ENCODE measurements around the gene THSD1. TPM values are rescaled to one million over a fixed set of nuclear protein-coding genes. Genes with fewer than 3 reads are reported as not detected.

THSD1 gene
- total and polyA plus RNA-seq, 4 donors, result 7.0 to 39.6 (median 10.4) TPM

DNA sequence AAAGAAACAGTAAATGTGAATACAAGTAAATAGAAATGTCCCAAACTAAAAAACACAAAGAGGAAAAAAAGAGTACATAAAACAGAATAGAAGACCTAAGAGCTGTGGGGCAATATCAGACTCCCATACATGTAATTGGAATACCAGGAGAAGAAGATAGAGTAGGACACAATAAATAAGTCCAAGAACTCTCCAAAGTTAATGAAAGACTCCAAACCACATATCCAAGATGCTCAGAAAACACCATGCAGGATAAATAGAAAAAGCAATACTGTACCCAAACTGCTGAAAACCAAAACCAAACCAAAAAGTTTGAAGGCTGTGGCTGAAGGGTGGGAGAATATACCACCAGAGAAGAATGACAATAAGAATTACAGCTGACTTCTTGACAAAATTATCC is 18.3 kb downstream of the THSD1 start:
- H3K4me3 ChIP-seq, result no peak overlapping the region
- H3K9me3 ChIP-seq (ENCODE audit: control insufficient read depth in 4 of 4, insufficient read depth in 3 of 4, low read length in 3 of 4), result no peaks in the 10 kb centered on the region
- ATAC-seq (ENCODE audit: insufficient read depth, low FRiP score) (no peak), DNase-seq (no peak)
- peaks cover 0 to 3% (median 0%) of the 10 kb centered on the region in 5 donors for H3K4me1 ChIP-seq (ENCODE audit: control insufficient read depth in 5 of 5, insufficient read depth in 5 of 5, low read length in 5 of 5)
- H3K27me3 ChIP-seq (ENCODE audit: control insufficient read depth in 3 of 3, insufficient read depth in 3 of 3, low read length in 2 of 3), result no peaks in the 10 kb centered on the region
- H3K9ac ChIP-seq (ENCODE audit: insufficient read depth in 1 of 2, low read length in 2 of 2), result no peak overlapping the region
- TF ChIP-seq, protein P1, sequence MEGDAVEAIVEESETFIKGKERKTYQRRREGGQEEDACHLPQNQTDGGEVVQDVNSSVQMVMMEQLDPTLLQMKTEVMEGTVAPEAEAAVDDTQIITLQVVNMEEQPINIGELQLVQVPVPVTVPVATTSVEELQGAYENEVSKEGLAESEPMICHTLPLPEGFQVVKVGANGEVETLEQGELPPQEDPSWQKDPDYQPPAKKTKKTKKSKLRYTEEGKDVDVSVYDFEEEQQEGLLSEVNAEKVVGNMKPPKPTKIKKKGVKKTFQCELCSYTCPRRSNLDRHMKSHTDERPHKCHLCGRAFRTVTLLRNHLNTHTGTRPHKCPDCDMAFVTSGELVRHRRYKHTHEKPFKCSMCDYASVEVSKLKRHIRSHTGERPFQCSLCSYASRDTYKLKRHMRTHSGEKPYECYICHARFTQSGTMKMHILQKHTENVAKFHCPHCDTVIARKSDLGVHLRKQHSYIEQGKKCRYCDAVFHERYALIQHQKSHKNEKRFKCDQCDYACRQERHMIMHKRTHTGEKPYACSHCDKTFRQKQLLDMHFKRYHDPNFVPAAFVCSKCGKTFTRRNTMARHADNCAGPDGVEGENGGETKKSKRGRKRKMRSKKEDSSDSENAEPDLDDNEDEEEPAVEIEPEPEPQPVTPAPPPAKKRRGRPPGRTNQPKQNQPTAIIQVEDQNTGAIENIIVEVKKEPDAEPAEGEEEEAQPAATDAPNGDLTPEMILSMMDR (IDR thresholded peaks at IDR 0.05; ENCODE audit: control extremely low read depth, extremely low read depth), result no peak
- H3K36me3 ChIP-seq (ENCODE audit: control insufficient read depth in 4 of 4, insufficient read depth in 4 of 4, low read length in 4 of 4), result peaks cover 0 to 8% (median 1%) of the 10 kb centered on the region in 4 donors
- H3K27ac ChIP-seq (ENCODE audit: low read depth in 1 of 2, low read length in 1 of 2), result no peak overlapping the region

DNA sequence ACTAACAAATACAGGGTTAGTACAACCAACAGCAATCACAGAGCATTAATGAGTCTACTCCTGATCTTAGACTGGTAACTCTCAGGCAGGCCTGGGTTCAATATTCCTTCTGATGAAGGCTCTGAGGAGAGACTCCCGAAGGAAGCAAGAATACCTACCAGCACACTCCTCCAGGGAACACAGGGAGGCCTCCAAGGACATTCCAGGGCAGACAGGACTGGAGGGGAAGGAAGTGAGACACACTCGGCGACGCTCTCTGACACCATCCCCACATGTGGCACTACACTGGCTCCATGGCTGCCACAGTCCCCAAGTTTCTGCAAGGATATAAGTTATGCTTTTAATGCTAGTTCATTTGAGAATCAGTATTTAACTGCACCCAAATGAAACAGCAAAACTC is 20.1 kb downstream of the THSD1 start:
- Histone ChIP-seq H3K4me3 (no peak overlapping the region), H3K9me3 (ENCODE audit: control insufficient read depth in 4 of 4, insufficient read depth in 3 of 4, low read length in 3 of 4) (no peaks in the 10 kb centered on the region), H3K27ac (ENCODE audit: low read depth in 1 of 2, low read length in 1 of 2) (no peak overlapping the region), H3K4me1 (ENCODE audit: control insufficient read depth in 5 of 5, insufficient read depth in 5 of 5, low read length in 5 of 5) (peaks cover 0 to 3% (median 0%) of the 10 kb centered on the region in 5 donors), H3K36me3 (ENCODE audit: control insufficient read depth in 4 of 4, insufficient read depth in 4 of 4, low read length in 4 of 4) (peaks cover 0 to 8% (median 1%) of the 10 kb centered on the region in 4 donors), H3K27me3 (ENCODE audit: control insufficient read depth in 3 of 3, insufficient read depth in 3 of 3, low read length in 2 of 3) (no peaks in the 10 kb centered on the region), H3K9ac (ENCODE audit: insufficient read depth in 1 of 2, low read length in 2 of 2) (no peak overlapping the region)
- 68 to 71% methylated on average over 4 of the region's 4 CpGs for WGBS, 2 donors
- no peak for ATAC-seq (ENCODE audit: insufficient read depth, low FRiP score)
- no peak for DNase-seq
- TF ChIP-seq, protein P1 (IDR thresholded peaks at IDR 0.05; ENCODE audit: control extremely low read depth, extremely low read depth), result no peak

DNA sequence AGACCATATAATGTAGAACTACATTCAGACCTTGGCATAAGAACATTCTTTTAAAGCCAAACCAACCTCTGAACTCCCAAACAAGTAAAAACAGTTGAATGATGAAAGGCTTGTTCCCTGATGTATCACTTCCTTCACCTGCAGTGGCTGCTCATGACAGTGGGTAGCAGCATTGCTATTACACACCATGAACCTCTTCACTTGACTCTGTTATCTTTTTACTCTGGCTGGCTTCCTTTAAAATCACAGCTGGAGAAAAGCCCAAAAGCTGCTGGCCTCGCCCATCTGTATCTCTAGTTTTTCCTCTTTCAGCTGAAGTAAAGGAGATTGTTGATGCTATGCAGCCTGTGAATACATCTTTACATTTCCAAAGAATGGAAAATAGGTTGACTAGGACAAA is 22.6 kb downstream of the THSD1 start:
- H3K9ac ChIP-seq (ENCODE audit: insufficient read depth in 1 of 2, low read length in 2 of 2), result no peak overlapping the region
- no peak for ATAC-seq (ENCODE audit: insufficient read depth, low FRiP score)
- no peaks in the 10 kb centered on the region for H3K9me3 ChIP-seq (ENCODE audit: control insufficient read depth in 4 of 4, insufficient read depth in 3 of 4, low read length in 3 of 4)
- peaks cover 0 to 11% (median 0%) of the 10 kb centered on the region in 5 donors for H3K4me1 ChIP-seq (ENCODE audit: control insufficient read depth in 5 of 5, insufficient read depth in 5 of 5, low read length in 5 of 5)
- peaks cover 0 to 9% (median 1%) of the 10 kb centered on the region in 4 donors for H3K36me3 ChIP-seq (ENCODE audit: control insufficient read depth in 4 of 4, insufficient read depth in 4 of 4, low read length in 4 of 4)
- TF ChIP-seq, protein P1 (IDR thresholded peaks at IDR 0.05; ENCODE audit: control extremely low read depth, extremely low read depth), result no peak
- DNase-seq, result peak in 1 of 3 donors; percentile 39
- 55 to 68% methylated on average over 1 of the region's 1 CpG for WGBS, 2 donors
- H3K27ac ChIP-seq (ENCODE audit: low read depth in 1 of 2, low read length in 1 of 2), result no peak overlapping the region
- H3K27me3 ChIP-seq (ENCODE audit: control insufficient read depth in 3 of 3, insufficient read depth in 3 of 3, low read length in 2 of 3), result no peaks in the 10 kb centered on the region
- H3K4me3 ChIP-seq, result no peak overlapping the region

DNA sequence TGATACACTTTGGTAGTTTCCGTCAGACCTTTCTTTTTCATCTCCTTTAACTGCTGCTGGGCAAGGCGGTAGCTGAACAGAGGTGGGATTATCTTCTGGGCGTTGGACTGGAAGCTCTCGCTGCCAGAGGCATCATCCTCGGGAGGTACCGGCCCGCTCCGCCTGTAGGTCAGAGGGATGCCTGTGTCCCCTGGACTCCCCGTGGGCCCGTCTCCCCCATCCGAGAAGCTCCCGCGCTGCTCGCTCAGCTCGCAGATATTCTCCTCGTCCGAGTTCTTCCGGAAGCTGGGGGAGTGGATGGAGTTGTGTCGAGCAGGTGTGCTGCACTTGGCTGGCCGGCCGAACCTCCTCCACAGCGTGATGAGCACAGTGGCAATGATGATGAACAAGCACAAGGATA is 27.7 kb downstream of the THSD1 start:
- no peak for DNase-seq
- Histone ChIP-seq H3K27me3 (ENCODE audit: control insufficient read depth in 3 of 3, insufficient read depth in 3 of 3, low read length in 2 of 3) (no peaks in the 10 kb centered on the region), H3K36me3 (ENCODE audit: control insufficient read depth in 4 of 4, insufficient read depth in 4 of 4, low read length in 4 of 4) (peaks cover 0 to 5% (median 0%) of the 10 kb centered on the region in 4 donors), H3K9ac (ENCODE audit: insufficient read depth in 1 of 2, low read length in 2 of 2) (no peak overlapping the region), H3K27ac (ENCODE audit: low read depth in 1 of 2, low read length in 1 of 2) (peak overlapping the region in 1 of 2 donors; percentile 44), H3K4me1 (ENCODE audit: control insufficient read depth in 5 of 5, insufficient read depth in 5 of 5, low read length in 5 of 5) (peaks cover 0 to 10% (median 3%) of the 10 kb centered on the region in 5 donors), H3K4me3 (no peak overlapping the region), H3K9me3 (ENCODE audit: control insufficient read depth in 4 of 4, insufficient read depth in 3 of 4, low read length in 3 of 4) (no peaks in the 10 kb centered on the region)
- TF ChIP-seq, protein P1 (IDR thresholded peaks at IDR 0.05; ENCODE audit: control extremely low read depth, extremely low read depth), result no peak
- no peak for ATAC-seq (ENCODE audit: insufficient read depth, low FRiP score)
- WGBS, 2 donors, result 85 to 87% methylated on average over 22 of the region's 22 CpGs

All from lung (tissue), 12 donors.